ENCODE measurements around the gene AMBRA1. TPM values are rescaled to one million over a fixed set of nuclear protein-coding genes. Genes with fewer than 3 reads are reported as not detected.

AMBRA1 gene
- total RNA-seq, 1 experiment from 2014 or later: 15.8 TPM

DNA sequence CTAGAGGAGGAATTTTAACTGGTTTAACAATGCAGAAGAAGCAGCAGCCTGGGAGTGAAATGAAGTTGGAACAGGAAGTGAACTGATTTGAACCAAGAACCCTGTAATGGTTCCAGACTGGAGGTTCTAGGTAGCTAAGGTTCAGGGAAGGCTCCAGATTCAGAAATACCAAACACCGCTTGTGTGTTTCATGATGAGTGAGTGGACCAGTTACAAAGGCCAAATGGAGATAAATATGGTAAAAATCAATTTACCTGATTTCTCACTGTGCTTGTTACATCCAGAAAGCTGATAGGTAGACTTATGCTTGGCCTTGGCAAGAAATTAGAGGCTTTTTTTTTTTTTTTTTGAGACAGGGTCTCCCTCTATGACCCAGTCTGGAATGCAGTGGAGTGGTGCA lies 36.4 kb upstream of the AMBRA1 start:
- POLR2A ChIA-PET (ENCODE audit: unreplicated experiment): interaction anchor here (0.5 kb wide), 1 partner anchor 12 kb away, joined by 11 read pairs; no protein-coding TSS in a partner anchor

DNA sequence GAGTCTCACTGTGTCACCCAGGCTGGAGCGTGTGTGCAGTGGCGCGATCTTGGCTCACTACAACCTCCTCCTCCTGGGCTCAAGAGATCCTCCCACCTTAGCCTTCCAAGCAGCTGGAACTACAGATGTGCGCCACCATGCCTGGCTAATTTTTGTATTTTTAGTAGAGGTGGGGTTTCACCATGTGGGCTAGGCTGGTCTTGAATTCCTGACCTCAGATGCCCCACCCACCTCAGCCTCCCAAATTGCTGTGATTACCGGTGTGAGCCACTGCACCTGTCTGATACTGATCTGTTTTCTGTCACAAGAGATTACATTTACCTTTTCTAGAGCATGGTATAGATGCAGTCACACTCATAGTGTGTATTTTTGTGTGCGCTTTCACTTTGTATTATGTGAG lies 35.1 kb upstream of the AMBRA1 start:
- H3K27ac ChIP-seq (ENCODE audit: low read length): no peak overlapping the region
- POLR2A ChIA-PET (ENCODE audit: unreplicated experiment): interaction anchor here (0.7 kb wide), 1 partner anchor 1448 kb away, joined by 4 read pairs; no protein-coding TSS in a partner anchor
- no peak overlapping the region for H3K4me3 ChIP-seq (ENCODE audit: low read length)
- DNase-seq: no peak
- no peaks in the 10 kb centered on the region for H3K9me3 ChIP-seq (ENCODE audit: low read length)
- no peaks in the 10 kb centered on the region for H3K27me3 ChIP-seq (ENCODE audit: low read length)
- no peaks in the 10 kb centered on the region for H3F3A ChIP-seq (ENCODE audit: low read length, unreplicated experiment)
- BruUV-seq (replicated peaks): no TSS peak
- H4K20me1 ChIP-seq (ENCODE audit: low read length): no peaks in the 10 kb centered on the region
- H3K9ac ChIP-seq (ENCODE audit: low read length): no peak overlapping the region
- H3K36me3 ChIP-seq (ENCODE audit: low read depth, low read length): peaks cover 4% of the 10 kb centered on the region; the same call in 1 of the 2 replicates
- intact Hi-C loops (cut with micrococcal nuclease): no loop called here
- ATAC-seq: no peak
- no peak overlapping the region for H2AFZ ChIP-seq (ENCODE audit: low read length)
- H3K79me2 ChIP-seq (ENCODE audit: low read length): peaks cover 4% of the 10 kb centered on the region; the same call in 1 of the 2 replicates
- no peaks in the 10 kb centered on the region for H3K9me2 ChIP-seq (replicated peaks; ENCODE audit: low read length)
- no peak overlapping the region for H3K4me2 ChIP-seq (ENCODE audit: low read length)
- no peaks in the 10 kb centered on the region for H3K4me1 ChIP-seq (ENCODE audit: insufficient read depth, low read length)
- CTCF ChIA-PET: no interaction called here
- TF ChIP-seq EZH2 (IDR thresholded peaks at IDR 0.05; ENCODE audit: low read length, unreplicated experiment): no peak
- TF ChIP-seq, protein P1, sequence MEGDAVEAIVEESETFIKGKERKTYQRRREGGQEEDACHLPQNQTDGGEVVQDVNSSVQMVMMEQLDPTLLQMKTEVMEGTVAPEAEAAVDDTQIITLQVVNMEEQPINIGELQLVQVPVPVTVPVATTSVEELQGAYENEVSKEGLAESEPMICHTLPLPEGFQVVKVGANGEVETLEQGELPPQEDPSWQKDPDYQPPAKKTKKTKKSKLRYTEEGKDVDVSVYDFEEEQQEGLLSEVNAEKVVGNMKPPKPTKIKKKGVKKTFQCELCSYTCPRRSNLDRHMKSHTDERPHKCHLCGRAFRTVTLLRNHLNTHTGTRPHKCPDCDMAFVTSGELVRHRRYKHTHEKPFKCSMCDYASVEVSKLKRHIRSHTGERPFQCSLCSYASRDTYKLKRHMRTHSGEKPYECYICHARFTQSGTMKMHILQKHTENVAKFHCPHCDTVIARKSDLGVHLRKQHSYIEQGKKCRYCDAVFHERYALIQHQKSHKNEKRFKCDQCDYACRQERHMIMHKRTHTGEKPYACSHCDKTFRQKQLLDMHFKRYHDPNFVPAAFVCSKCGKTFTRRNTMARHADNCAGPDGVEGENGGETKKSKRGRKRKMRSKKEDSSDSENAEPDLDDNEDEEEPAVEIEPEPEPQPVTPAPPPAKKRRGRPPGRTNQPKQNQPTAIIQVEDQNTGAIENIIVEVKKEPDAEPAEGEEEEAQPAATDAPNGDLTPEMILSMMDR (conservative IDR thresholded peaks at IDR 0.05; ENCODE audit: low read depth, low read length): no peak

More for the DNA sequence above, 36.4 kb upstream of the AMBRA1 start:
- no TSS peak for BruUV-seq (replicated peaks)
- no peak overlapping the region for H3K4me2 ChIP-seq (ENCODE audit: low read length)
- H3K27ac ChIP-seq (ENCODE audit: low read length): no peak overlapping the region
- H3K9ac ChIP-seq (ENCODE audit: low read length): no peak overlapping the region
- no peak for DNase-seq
- no peak overlapping the region for H2AFZ ChIP-seq (ENCODE audit: low read length)
- no peaks in the 10 kb centered on the region for H3K4me1 ChIP-seq (ENCODE audit: insufficient read depth, low read length)
- H3K27me3 ChIP-seq (ENCODE audit: low read length): no peaks in the 10 kb centered on the region
- TF ChIP-seq, protein P1 (conservative IDR thresholded peaks at IDR 0.05; ENCODE audit: low read depth, low read length): no peak
- TF ChIP-seq EZH2 (IDR thresholded peaks at IDR 0.05; ENCODE audit: low read length, unreplicated experiment) (no peak), EZH2phosphoT487 (IDR thresholded peaks at IDR 0.05; ENCODE audit: borderline replicate concordance, low read length) (no peak)
- CTCF ChIA-PET: interaction anchor here (0.5 kb wide), 1 partner anchor 107 kb away, joined by 3 read pairs; no protein-coding TSS in a partner anchor
- intact Hi-C loops (cut with micrococcal nuclease): no loop called here
- no peaks in the 10 kb centered on the region for H3K9me2 ChIP-seq (replicated peaks; ENCODE audit: low read length)
- no peaks in the 10 kb centered on the region for H3F3A ChIP-seq (ENCODE audit: low read length, unreplicated experiment)
- H3K79me2 ChIP-seq (ENCODE audit: low read length): no peaks in the 10 kb centered on the region
- no peak overlapping the region for H3K4me3 ChIP-seq (ENCODE audit: low read length)
- H4K20me1 ChIP-seq (ENCODE audit: low read length): no peaks in the 10 kb centered on the region
- no peaks in the 10 kb centered on the region for H3K9me3 ChIP-seq (ENCODE audit: low read length)
- H3K36me3 ChIP-seq (ENCODE audit: low read depth, low read length): peaks cover 4% of the 10 kb centered on the region; the same call in 1 of the 2 replicates
- no peak for ATAC-seq

DNA sequence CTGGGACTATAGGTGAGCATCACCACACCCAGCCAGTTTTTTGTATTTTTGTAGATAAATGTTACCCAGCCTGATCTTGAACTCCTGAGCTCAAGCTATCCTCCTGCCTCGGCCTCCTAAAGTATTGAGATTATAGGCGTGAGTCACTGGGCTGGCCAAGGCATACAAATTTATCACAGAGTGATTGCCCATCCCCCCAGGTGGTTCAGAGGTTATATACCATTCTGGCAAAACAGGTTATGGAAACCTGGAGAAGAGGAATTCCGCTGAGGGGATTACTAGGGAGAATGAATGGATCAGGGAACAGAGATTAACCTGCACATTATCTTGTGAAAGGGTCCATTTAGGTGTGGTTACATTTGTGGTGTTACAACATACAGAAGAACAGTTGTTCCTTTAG lies 31.6 kb upstream of the AMBRA1 start:
- no peak overlapping the region for H3K27ac ChIP-seq (ENCODE audit: low read length)
- CTCF ChIA-PET: no interaction called here
- no peak overlapping the region for H3K4me2 ChIP-seq (ENCODE audit: low read length)
- no peaks in the 10 kb centered on the region for H3K9me3 ChIP-seq (ENCODE audit: low read length)
- no peaks in the 10 kb centered on the region for H4K20me1 ChIP-seq (ENCODE audit: low read length)
- no peaks in the 10 kb centered on the region for H3K36me3 ChIP-seq (ENCODE audit: low read depth, low read length)
- POLR2A ChIA-PET (ENCODE audit: unreplicated experiment): no interaction called here
- no peaks in the 10 kb centered on the region for H3F3A ChIP-seq (ENCODE audit: low read length, unreplicated experiment)
- H3K27me3 ChIP-seq (ENCODE audit: low read length): no peaks in the 10 kb centered on the region
- TF ChIP-seq, protein P1 (conservative IDR thresholded peaks at IDR 0.05; ENCODE audit: low read depth, low read length): no peak
- TF ChIP-seq EZH2 (IDR thresholded peaks at IDR 0.05; ENCODE audit: low read length, unreplicated experiment) (no peak), EZH2phosphoT487 (IDR thresholded peaks at IDR 0.05; ENCODE audit: borderline replicate concordance, low read length) (no peak)
- peak; percentile 44 for DNase-seq
- no peaks in the 10 kb centered on the region for H3K4me1 ChIP-seq (ENCODE audit: insufficient read depth, low read length)
- H3K9me2 ChIP-seq (replicated peaks; ENCODE audit: low read length): no peaks in the 10 kb centered on the region
- ATAC-seq: no peak
- H3K79me2 ChIP-seq (ENCODE audit: low read length): peaks cover 17% of the 10 kb centered on the region
- H2AFZ ChIP-seq (ENCODE audit: low read length): no peak overlapping the region
- intact Hi-C loops (cut with micrococcal nuclease): no loop called here
- BruUV-seq (replicated peaks): no TSS peak
- no peak overlapping the region for H3K9ac ChIP-seq (ENCODE audit: low read length)
- no peak overlapping the region for H3K4me3 ChIP-seq (ENCODE audit: low read length)
